ENCODE results near the gene FMO2.

DNA sequence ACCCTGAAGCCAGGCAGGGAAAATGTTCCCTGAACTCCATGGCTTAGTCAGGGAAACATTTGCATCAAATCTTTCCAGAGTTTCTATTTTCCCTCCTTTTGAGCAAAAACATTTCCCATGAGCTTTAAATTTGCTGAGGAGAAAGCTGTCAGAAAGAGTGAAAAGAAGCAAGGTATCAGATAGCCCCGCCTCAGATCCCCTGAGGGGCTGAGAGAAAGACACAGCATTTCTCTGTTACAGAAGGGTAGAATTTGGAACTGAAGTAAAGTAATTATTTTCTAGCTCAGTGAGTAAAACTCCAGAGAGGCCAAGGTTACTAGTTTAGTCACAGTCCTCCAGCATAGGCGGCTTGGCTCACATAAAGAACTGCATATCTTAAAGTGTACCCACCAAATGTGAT, 73.8 kb downstream of the FMO2 start:
- TF ChIP-seq, protein P1, sequence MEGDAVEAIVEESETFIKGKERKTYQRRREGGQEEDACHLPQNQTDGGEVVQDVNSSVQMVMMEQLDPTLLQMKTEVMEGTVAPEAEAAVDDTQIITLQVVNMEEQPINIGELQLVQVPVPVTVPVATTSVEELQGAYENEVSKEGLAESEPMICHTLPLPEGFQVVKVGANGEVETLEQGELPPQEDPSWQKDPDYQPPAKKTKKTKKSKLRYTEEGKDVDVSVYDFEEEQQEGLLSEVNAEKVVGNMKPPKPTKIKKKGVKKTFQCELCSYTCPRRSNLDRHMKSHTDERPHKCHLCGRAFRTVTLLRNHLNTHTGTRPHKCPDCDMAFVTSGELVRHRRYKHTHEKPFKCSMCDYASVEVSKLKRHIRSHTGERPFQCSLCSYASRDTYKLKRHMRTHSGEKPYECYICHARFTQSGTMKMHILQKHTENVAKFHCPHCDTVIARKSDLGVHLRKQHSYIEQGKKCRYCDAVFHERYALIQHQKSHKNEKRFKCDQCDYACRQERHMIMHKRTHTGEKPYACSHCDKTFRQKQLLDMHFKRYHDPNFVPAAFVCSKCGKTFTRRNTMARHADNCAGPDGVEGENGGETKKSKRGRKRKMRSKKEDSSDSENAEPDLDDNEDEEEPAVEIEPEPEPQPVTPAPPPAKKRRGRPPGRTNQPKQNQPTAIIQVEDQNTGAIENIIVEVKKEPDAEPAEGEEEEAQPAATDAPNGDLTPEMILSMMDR (conservative IDR thresholded peaks at IDR 0.05) = no peak
- no peak for TF ChIP-seq ZFX (IDR thresholded peaks at IDR 0.05)
